Right atrium auricular region (tissue), 2 donors: ENCODE results near the gene PPP1R26. TPM values are rescaled to one million over a fixed set of nuclear protein-coding genes. Genes with fewer than 3 reads are reported as not detected.
"Not testable (repeated sequence)": the region's sequence is repeated elsewhere in the genome, so short reads cannot be mapped to it uniquely, and the experiment has no call there.

Source experiments
- DNase-seq: peaks from one replicate; pipeline ENCODE4 v3.0.0-alpha.2; 2019; ENCODE audit warnings: low spot score
- H3K27ac ChIP-seq, 2 donors: fragments of 200-600 bp; sonication (generic); 1 replicate in 1 of 2; 2 replicates in 1 of 2; pipeline ENCODE4 v1.5.1; 2016 to 2019
- H3K27me3 ChIP-seq, 2 donors: fragments of 200-600 bp; sonication (generic); one replicate each; pipeline versions ENCODE4 v1.5.1 to v1.6.0; 2017 to 2019
- H3K36me3 ChIP-seq: fragments of 200-600 bp; sonication (generic); one replicate; pipeline ENCODE4 v1.5.1; 2016
- H3K4me1 ChIP-seq, 2 donors: fragments of 200-600 bp; sonication (generic); one replicate each; pipeline versions ENCODE4 v1.5.1 to v1.6.0; 2017 to 2019
- H3K4me3 ChIP-seq, 2 donors: fragments of 200-600 bp; sonication (generic); 1 replicate in 1 of 2; 2 replicates in 1 of 2; pipeline ENCODE4 v1.5.1; 2017 to 2019; ENCODE audit warnings: mild to moderate bottlenecking in 1 of 2, moderate library complexity in 1 of 2
- H3K9me3 ChIP-seq, 2 donors: fragments of 200-600 bp; sonication (generic); one replicate each; pipeline ENCODE4 v1.5.1; 2019
- total RNA-seq, 2 donors: library from RNA; depleted of rRNA; stranded (reverse); fragments of >200 nt; gene quantifications; one replicate each; pipeline ENCODE4 v1.1.0, GENCODE V29; 2016
- TF ChIP-seq, protein P1 (sequence below), 2 donors: fragments of 200-600 bp; sonication (generic); IDR thresholded peaks; one replicate each; pipeline ENCODE4 v1.5.1; 2019; ENCODE audit warnings: antibody characterized with exemption in 2 of 2

Gene PPP1R26
- total RNA-seq, 2 donors from 2014 or later = 17.4 to 18.7 TPM

GRCh38 chr9:135512241-135512603 lies 32.6 kb downstream of the PPP1R26 start:
- Histone ChIP-seq H3K27me3 (no peaks in the 10 kb centered on the region), H3K36me3 (no peaks in the 10 kb centered on the region), H3K4me1 (no peaks in the 10 kb centered on the region), H3K4me3 (no peak overlapping the region), H3K27ac (no peak overlapping the region), H3K9me3 (peaks cover 0 to 10% of the 10 kb centered on the region in 2 donors)
- TF ChIP-seq, protein P1, sequence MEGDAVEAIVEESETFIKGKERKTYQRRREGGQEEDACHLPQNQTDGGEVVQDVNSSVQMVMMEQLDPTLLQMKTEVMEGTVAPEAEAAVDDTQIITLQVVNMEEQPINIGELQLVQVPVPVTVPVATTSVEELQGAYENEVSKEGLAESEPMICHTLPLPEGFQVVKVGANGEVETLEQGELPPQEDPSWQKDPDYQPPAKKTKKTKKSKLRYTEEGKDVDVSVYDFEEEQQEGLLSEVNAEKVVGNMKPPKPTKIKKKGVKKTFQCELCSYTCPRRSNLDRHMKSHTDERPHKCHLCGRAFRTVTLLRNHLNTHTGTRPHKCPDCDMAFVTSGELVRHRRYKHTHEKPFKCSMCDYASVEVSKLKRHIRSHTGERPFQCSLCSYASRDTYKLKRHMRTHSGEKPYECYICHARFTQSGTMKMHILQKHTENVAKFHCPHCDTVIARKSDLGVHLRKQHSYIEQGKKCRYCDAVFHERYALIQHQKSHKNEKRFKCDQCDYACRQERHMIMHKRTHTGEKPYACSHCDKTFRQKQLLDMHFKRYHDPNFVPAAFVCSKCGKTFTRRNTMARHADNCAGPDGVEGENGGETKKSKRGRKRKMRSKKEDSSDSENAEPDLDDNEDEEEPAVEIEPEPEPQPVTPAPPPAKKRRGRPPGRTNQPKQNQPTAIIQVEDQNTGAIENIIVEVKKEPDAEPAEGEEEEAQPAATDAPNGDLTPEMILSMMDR (IDR thresholded peaks at IDR 0.05) = no peak
- DNase-seq = no peak

- no peak for DNase-seq
- Histone ChIP-seq H3K9me3 (peaks cover 0 to 10% of the 10 kb centered on the region in 2 donors), H3K4me3 (no peak overlapping the region), H3K36me3 (no peaks in the 10 kb centered on the region), H3K27ac (no peak overlapping the region), H3K27me3 (no peaks in the 10 kb centered on the region), H3K4me1 (no peaks in the 10 kb centered on the region)
- TF ChIP-seq, protein P1 (IDR thresholded peaks at IDR 0.05) = no peak
Measured at GRCh38 chr9:135512904-135513303, 33.3 kb downstream of the PPP1R26 start.

- Histone ChIP-seq H3K36me3 (no peaks in the 10 kb centered on the region), H3K4me3 (no peak overlapping the region), H3K9me3 (peaks cover 0 to 10% of the 10 kb centered on the region in 2 donors), H3K4me1 (no peaks in the 10 kb centered on the region), H3K27me3 (no peaks in the 10 kb centered on the region), H3K27ac (no peak overlapping the region)
- no peak for DNase-seq
- TF ChIP-seq, protein P1 (IDR thresholded peaks at IDR 0.05) = no peak
Measured at GRCh38 chr9:135513351-135513846, 33.8 kb downstream of the PPP1R26 start.

DNA sequence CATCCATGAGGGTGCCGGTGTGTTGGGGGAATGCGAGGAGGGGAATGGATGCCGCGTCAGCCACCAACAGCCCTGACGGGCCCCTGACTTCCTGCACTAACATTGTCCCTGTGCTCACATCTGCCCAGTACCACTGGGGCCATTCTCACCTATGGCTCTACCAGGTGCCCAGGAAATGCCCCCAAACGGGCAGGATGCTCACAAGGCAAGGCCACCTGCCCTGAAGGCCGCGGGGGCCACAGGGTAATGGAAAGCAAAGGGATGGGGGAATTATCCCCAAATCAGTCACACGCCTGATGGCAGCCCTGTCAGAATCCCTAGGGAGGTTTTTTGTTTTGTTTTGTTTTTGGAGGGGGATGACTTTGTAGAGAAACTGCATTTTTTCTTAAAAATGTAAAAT lies 34.3 kb downstream of the PPP1R26 start:
- not testable (repeated sequence) for H3K9me3 ChIP-seq, H3K27ac ChIP-seq, DNase-seq, H3K27me3 ChIP-seq, H3K4me3 ChIP-seq, H3K36me3 ChIP-seq, H3K4me1 ChIP-seq

DNA sequence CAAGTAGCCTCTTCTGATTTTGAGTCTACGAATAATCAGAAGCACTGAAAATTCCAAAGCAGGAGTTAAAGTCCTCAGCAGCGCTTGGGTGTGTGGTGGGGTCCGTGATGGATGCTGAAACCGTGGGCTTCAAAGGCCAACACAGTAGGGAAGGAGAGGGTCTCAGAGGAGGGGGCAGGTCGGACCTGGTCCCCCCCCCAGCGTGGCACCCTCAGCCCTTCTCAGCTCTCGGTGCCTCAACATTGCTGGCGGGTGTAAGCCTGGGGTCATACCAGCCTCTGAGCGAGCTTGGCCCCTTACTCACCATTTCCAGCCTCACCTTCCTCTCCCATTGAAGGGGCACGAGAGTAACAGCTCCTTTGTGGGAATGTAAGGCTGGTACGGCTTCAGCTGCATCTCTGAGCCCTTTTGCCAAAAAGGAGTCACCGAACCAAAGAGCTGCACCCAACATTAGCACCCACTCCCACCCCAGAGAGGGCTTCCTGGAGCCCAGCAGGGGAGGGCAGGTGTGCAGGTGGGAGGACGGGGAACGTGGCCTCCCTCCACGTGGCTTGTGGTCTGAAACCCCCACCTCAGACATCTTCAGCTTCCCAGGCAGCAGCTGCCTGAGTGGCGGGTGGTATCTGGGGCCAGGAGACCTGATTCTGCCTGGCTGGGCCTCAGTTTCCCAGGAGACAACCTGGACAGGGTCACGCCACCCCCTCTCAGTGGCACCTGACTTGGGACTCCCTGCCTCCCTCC lies 34.9 kb downstream of the PPP1R26 start:
- Histone ChIP-seq H3K27me3 (no peaks in the 10 kb centered on the region), H3K36me3 (no peaks in the 10 kb centered on the region), H3K4me3 (no peak overlapping the region), H3K27ac (no peak overlapping the region), H3K9me3 (peaks cover 0 to 2% of the 10 kb centered on the region in 2 donors), H3K4me1 (no peaks in the 10 kb centered on the region)
- DNase-seq = no peak
- TF ChIP-seq, protein P1 (IDR thresholded peaks at IDR 0.05) = no peak

DNA sequence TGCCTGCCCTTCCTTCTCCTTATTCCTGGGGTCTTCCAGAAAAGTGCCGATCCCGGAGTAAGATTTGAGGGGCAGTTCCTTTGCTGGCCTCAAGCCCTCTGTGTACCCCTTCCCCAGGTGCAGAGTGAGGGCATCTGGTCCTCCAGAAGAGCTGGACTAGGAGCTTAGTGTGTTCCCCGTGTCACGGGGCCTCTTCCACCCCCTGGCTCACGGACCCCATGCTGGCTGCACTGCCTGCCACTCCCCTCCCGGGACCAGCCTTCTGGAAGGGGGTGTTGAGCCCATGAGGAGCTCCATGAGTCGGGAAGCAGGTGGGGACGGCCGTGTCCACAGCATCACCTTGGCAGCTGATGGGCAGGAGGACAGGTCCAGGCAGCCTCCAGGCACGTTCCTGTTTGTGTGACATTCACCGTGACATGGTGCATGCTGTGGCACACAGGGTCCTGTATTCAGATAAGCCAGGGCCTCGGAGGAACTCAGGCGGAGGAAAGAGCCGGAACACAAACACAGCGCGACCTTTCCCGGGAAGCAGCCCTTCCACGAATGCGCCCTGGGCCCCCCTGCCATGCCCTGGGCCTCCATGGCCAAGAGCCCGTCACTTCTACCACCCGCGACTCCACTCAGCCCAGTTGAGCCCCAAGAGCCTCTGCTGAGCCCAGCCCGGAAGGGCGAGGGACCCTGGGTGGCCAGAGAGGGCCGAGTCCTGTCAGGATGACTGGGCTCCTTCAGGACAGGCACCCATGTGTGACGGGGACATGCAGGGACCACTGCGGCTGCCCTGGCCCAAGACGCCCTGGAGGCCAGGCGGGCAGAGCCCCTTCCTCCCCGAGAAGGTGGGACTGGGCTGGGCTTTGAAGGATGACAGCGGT lies 35.7 kb downstream of the PPP1R26 start:
- Histone ChIP-seq H3K4me1 (no peaks in the 10 kb centered on the region), H3K36me3 (no peaks in the 10 kb centered on the region), H3K27me3 (no peaks in the 10 kb centered on the region), H3K4me3 (no peak overlapping the region), H3K9me3 (no peaks in the 10 kb centered on the region), H3K27ac (no peak overlapping the region)
- DNase-seq = no peak
- TF ChIP-seq, protein P1 (IDR thresholded peaks at IDR 0.05) = no peak
